ENCODE data around the gene FNIP1. TPM values are rescaled to one million over a fixed set of nuclear protein-coding genes. Genes with fewer than 3 reads are reported as not detected.

Gene FNIP1
- total RNA-seq, 4 donors from 2014 or later, result 40.7 to 75.0 (median 62.8) TPM

- Histone ChIP-seq H3K4me3 (no peak overlapping the region), H3K27me3 (no peaks in the 10 kb centered on the region), H3K9me3 (no peaks in the 10 kb centered on the region), H3K27ac (no peak overlapping the region), H3K4me1 (peaks cover 0 to 50% (median 3%) of the 10 kb centered on the region in 3 donors), H3K36me3 (no peaks in the 10 kb centered on the region)
- TF ChIP-seq POLR2A (IDR thresholded peaks at IDR 0.05), result no peak
- no peak for TF ChIP-seq POLR2AphosphoS5 (IDR thresholded peaks at IDR 0.05)
- TF ChIP-seq EP300 (IDR thresholded peaks at IDR 0.05), result no peak
- no peak for TF ChIP-seq CTCF (IDR thresholded peaks at IDR 0.05)
- WGBS, 2 donors (ENCODE audit: low coverage in 1 of 2), result 58 to 70% methylated on average over 5 to 6 of the region's 6 CpGs
- no peak for ATAC-seq
Measured at GRCh38 chr5:131610198-131611063, 186.4 kb downstream of the FNIP1 start.

GRCh38 chr5:131609774-131610173 is 187.0 kb downstream of the FNIP1 start:
- no peak for ATAC-seq
- TF ChIP-seq CTCF (IDR thresholded peaks at IDR 0.05) (no peak), POLR2A (IDR thresholded peaks at IDR 0.05) (no peak), EP300 (IDR thresholded peaks at IDR 0.05) (no peak), POLR2AphosphoS5 (IDR thresholded peaks at IDR 0.05) (no peak)
- no peaks in the 10 kb centered on the region for H3K36me3 ChIP-seq
- peaks cover 0 to 43% (median 3%) of the 10 kb centered on the region in 3 donors for H3K4me1 ChIP-seq
- H3K27me3 ChIP-seq, result no peaks in the 10 kb centered on the region
- no peak overlapping the region for H3K27ac ChIP-seq
- 100% methylated on average over 1 of the region's 1 CpG; no CpG with 5 or more reads in 1 of the 2 donors for WGBS, 2 donors (ENCODE audit: low coverage in 1 of 2)
- H3K4me3 ChIP-seq, result no peak overlapping the region
- H3K9me3 ChIP-seq, result no peaks in the 10 kb centered on the region

GRCh38 chr5:131608597-131608996 is 188.2 kb downstream of the FNIP1 start:
- Histone ChIP-seq H3K36me3 (no peaks in the 10 kb centered on the region), H3K27me3 (no peaks in the 10 kb centered on the region), H3K4me3 (no peak overlapping the region), H3K4me1 (peaks cover 0 to 39% (median 3%) of the 10 kb centered on the region in 3 donors), H3K9me3 (no peaks in the 10 kb centered on the region), H3K27ac (no peak overlapping the region)
- ATAC-seq, result no peak
- 92 to 96% methylated on average over 2 to 4 of the region's 5 CpGs for WGBS, 2 donors (ENCODE audit: low coverage in 1 of 2)
- TF ChIP-seq POLR2A (IDR thresholded peaks at IDR 0.05) (no peak), POLR2AphosphoS5 (IDR thresholded peaks at IDR 0.05) (no peak), CTCF (IDR thresholded peaks at IDR 0.05) (no peak), EP300 (IDR thresholded peaks at IDR 0.05) (no peak)

- no peak for ATAC-seq
- Histone ChIP-seq H3K4me3 (no peak overlapping the region), H3K9me3 (no peaks in the 10 kb centered on the region), H3K27ac (no peak overlapping the region), H3K4me1 (peaks cover 0 to 39% (median 3%) of the 10 kb centered on the region in 3 donors), H3K27me3 (no peaks in the 10 kb centered on the region), H3K36me3 (peaks cover 0 to under 1% of the 10 kb centered on the region in 2 donors)
- TF ChIP-seq POLR2A (IDR thresholded peaks at IDR 0.05) (no peak), CTCF (IDR thresholded peaks at IDR 0.05) (no peak), POLR2AphosphoS5 (IDR thresholded peaks at IDR 0.05) (no peak), EP300 (IDR thresholded peaks at IDR 0.05) (no peak)
- WGBS, 2 donors (ENCODE audit: low coverage in 1 of 2), result 51 to 68% methylated on average over 4 of the region's 4 CpGs
Measured at GRCh38 chr5:131607903-131608540, 188.8 kb downstream of the FNIP1 start.
